Femur (tissue), 1 donor: Measurements from ENCODE around the gene CCNJL.
A peak's percentile ranks its signal among the peaks of the same experiment; 100 is the strongest.

Source experiments
- DNase-seq: peaks from one replicate; pipeline ENCODE4 v3.0.0-alpha.2; 2017

The CCNJL gene

GRCh38 chr5:160289356-160289651 lies 23.1 kb downstream of the CCNJL start:
- no peak for DNase-seq

GRCh38 chr5:160287378-160288051 lies 24.8 kb downstream of the CCNJL start:
- DNase-seq, result peak; percentile 36

GRCh38 chr5:160286947-160287346 lies 25.4 kb downstream of the CCNJL start:
- no peak for DNase-seq

- no peak for DNase-seq
These were observed 27.0 kb downstream of the CCNJL start for GRCh38 chr5:160285316-160285715.

GRCh38 chr5:160284291-160284873 lies 28.0 kb downstream of the CCNJL start:
- no peak for DNase-seq

GRCh38 chr5:160281275-160281674 lies 31.1 kb downstream of the CCNJL start:
- DNase-seq, result no peak

GRCh38 chr5:160280384-160281095 lies 31.8 kb downstream of the CCNJL start:
- no peak for DNase-seq

GRCh38 chr5:160278343-160278742 lies 34.0 kb downstream of the CCNJL start:
- no peak for DNase-seq

GRCh38 chr5:160274483-160274931 lies 37.9 kb downstream of the CCNJL start:
- DNase-seq, result no peak

- no peak for DNase-seq
These were observed 39.5 kb downstream of the CCNJL start for GRCh38 chr5:160272889-160273288.

GRCh38 chr5:160272264-160272663 lies 40.1 kb downstream of the CCNJL start:
- DNase-seq, result no peak

- DNase-seq, result no peak
These were observed 40.5 kb downstream of the CCNJL start for GRCh38 chr5:160271836-160272235.

- DNase-seq, result peak; percentile 47
These were observed 41.0 kb downstream of the CCNJL start for GRCh38 chr5:160271396-160271795.

GRCh38 chr5:160270704-160271103 lies 41.7 kb downstream of the CCNJL start:
- no peak for DNase-seq

GRCh38 chr5:160269017-160269416 lies 43.3 kb downstream of the CCNJL start:
- peak; percentile 78 for DNase-seq

GRCh38 chr5:160268121-160268520 lies 44.2 kb downstream of the CCNJL start:
- DNase-seq, result no peak

- no peak for DNase-seq
These were observed 45.5 kb downstream of the CCNJL start for GRCh38 chr5:160266752-160267345.

GRCh38 chr5:160266044-160266443 lies 46.3 kb downstream of the CCNJL start:
- no peak for DNase-seq

GRCh38 chr5:160263326-160263855 lies 49.0 kb downstream of the CCNJL start:
- DNase-seq, result no peak

- DNase-seq, result peak; percentile 58
These were observed 50.0 kb downstream of the CCNJL start for GRCh38 chr5:160262151-160263074.

- peak; percentile 53 for DNase-seq
These were observed 51.2 kb downstream of the CCNJL start for GRCh38 chr5:160260881-160261815.
